Measurements from ENCODE around the gene TMEM217.
A peak's percentile ranks its signal among the peaks of the same experiment; 100 is the strongest.

TMEM217 gene

GRCh38 chr6:37288247-37288646, 30.3 kb upstream of the TMEM217 start:
- Mint-ChIP-seq H3K27me3 (no peaks in the 10 kb centered on the region), H3K36me3 (ENCODE audit: low read depth) (peaks cover 96% of the 10 kb centered on the region), H3K4me1 (ENCODE audit: low read depth) (no peaks in the 10 kb centered on the region), H3K27ac (no peak overlapping the region), H3K4me3 (no peak overlapping the region), H3K9me3 (no peaks in the 10 kb centered on the region)
- intact Hi-C loops (cut with micrococcal nuclease) = no loop called here

GRCh38 chr6:37287519-37288157, 29.7 kb upstream of the TMEM217 start:
- H3K36me3 Mint-ChIP-seq (ENCODE audit: low read depth) = peaks cover 96% of the 10 kb centered on the region
- no peak overlapping the region for H3K27ac Mint-ChIP-seq
- no peaks in the 10 kb centered on the region for H3K4me1 Mint-ChIP-seq (ENCODE audit: low read depth)
- no peaks in the 10 kb centered on the region for H3K9me3 Mint-ChIP-seq
- no peak overlapping the region for H3K4me3 Mint-ChIP-seq
- no peaks in the 10 kb centered on the region for H3K27me3 Mint-ChIP-seq
- intact Hi-C loops (cut with micrococcal nuclease) = no loop called here

- intact Hi-C loops (cut with micrococcal nuclease) = no loop called here
- Mint-ChIP-seq H3K27ac (peak overlapping the region; percentile 37), H3K9me3 (no peaks in the 10 kb centered on the region), H3K27me3 (no peaks in the 10 kb centered on the region), H3K4me1 (ENCODE audit: low read depth) (peaks cover 13% of the 10 kb centered on the region), H3K4me3 (no peak overlapping the region), H3K36me3 (ENCODE audit: low read depth) (peaks cover 91% of the 10 kb centered on the region)
Measured at GRCh38 chr6:37285861-37286311, 27.9 kb upstream of the TMEM217 start.

GRCh38 chr6:37284781-37285180, 26.8 kb upstream of the TMEM217 start:
- H3K27me3 Mint-ChIP-seq = no peaks in the 10 kb centered on the region
- no peak overlapping the region for H3K27ac Mint-ChIP-seq
- no peaks in the 10 kb centered on the region for H3K9me3 Mint-ChIP-seq

GRCh38 chr6:37283671-37284151, 25.8 kb upstream of the TMEM217 start:
- no peaks in the 10 kb centered on the region for H3K9me3 Mint-ChIP-seq
- no peak overlapping the region for H3K4me3 Mint-ChIP-seq
- no peaks in the 10 kb centered on the region for H3K27me3 Mint-ChIP-seq
- H3K36me3 Mint-ChIP-seq (ENCODE audit: low read depth) = peaks cover 86% of the 10 kb centered on the region
- H3K27ac Mint-ChIP-seq = no peak overlapping the region
- intact Hi-C loops (cut with micrococcal nuclease) = no loop called here
- peaks cover 34% of the 10 kb centered on the region for H3K4me1 Mint-ChIP-seq (ENCODE audit: low read depth)

More at GRCh38 chr6:37284781-37285180, 26.8 kb upstream of the TMEM217 start:
- Mint-ChIP-seq H3K4me1 (ENCODE audit: low read depth) (peaks cover 23% of the 10 kb centered on the region), H3K4me3 (no peak overlapping the region), H3K36me3 (ENCODE audit: low read depth) (peaks cover 91% of the 10 kb centered on the region)
- intact Hi-C loops (cut with micrococcal nuclease) = no loop called here

GRCh38 chr6:37283268-37283667, 25.3 kb upstream of the TMEM217 start:
- Mint-ChIP-seq H3K4me3 (no peak overlapping the region), H3K27ac (no peak overlapping the region), H3K9me3 (no peaks in the 10 kb centered on the region), H3K36me3 (ENCODE audit: low read depth) (peaks cover 83% of the 10 kb centered on the region), H3K4me1 (ENCODE audit: low read depth) (peaks cover 35% of the 10 kb centered on the region), H3K27me3 (no peaks in the 10 kb centered on the region)
- intact Hi-C loops (cut with micrococcal nuclease) = no loop called here

- no peaks in the 10 kb centered on the region for H3K9me3 Mint-ChIP-seq
- no peak overlapping the region for H3K4me3 Mint-ChIP-seq
- no peak overlapping the region for H3K27ac Mint-ChIP-seq
- H3K4me1 Mint-ChIP-seq (ENCODE audit: low read depth) = peaks cover 35% of the 10 kb centered on the region
- H3K27me3 Mint-ChIP-seq = no peaks in the 10 kb centered on the region
- intact Hi-C loops (cut with micrococcal nuclease) = no loop called here
- peaks cover 74% of the 10 kb centered on the region for H3K36me3 Mint-ChIP-seq (ENCODE audit: low read depth)
Measured at GRCh38 chr6:37282371-37282770, 24.4 kb upstream of the TMEM217 start.

- H3K27ac Mint-ChIP-seq = no peak overlapping the region
- intact Hi-C loops (cut with micrococcal nuclease) = no loop called here
- H3K27me3 Mint-ChIP-seq = no peaks in the 10 kb centered on the region
- peaks cover 54% of the 10 kb centered on the region for H3K36me3 Mint-ChIP-seq (ENCODE audit: low read depth)
- no peak overlapping the region for H3K4me3 Mint-ChIP-seq
- H3K4me1 Mint-ChIP-seq (ENCODE audit: low read depth) = peaks cover 56% of the 10 kb centered on the region
- no peaks in the 10 kb centered on the region for H3K9me3 Mint-ChIP-seq
Measured at GRCh38 chr6:37280162-37280887, 22.4 kb upstream of the TMEM217 start.

GRCh38 chr6:37279366-37280134, 21.6 kb upstream of the TMEM217 start:
- Mint-ChIP-seq H3K27ac (no peak overlapping the region), H3K36me3 (ENCODE audit: low read depth) (peaks cover 46% of the 10 kb centered on the region), H3K4me3 (peak overlapping the region; percentile 10), H3K27me3 (no peaks in the 10 kb centered on the region), H3K4me1 (ENCODE audit: low read depth) (peaks cover 58% of the 10 kb centered on the region), H3K9me3 (no peaks in the 10 kb centered on the region)
- intact Hi-C loops (cut with micrococcal nuclease) = no loop called here

- Mint-ChIP-seq H3K27me3 (no peaks in the 10 kb centered on the region), H3K27ac (no peak overlapping the region), H3K9me3 (no peaks in the 10 kb centered on the region), H3K36me3 (ENCODE audit: low read depth) (peaks cover 26% of the 10 kb centered on the region), H3K4me1 (ENCODE audit: low read depth) (peaks cover 65% of the 10 kb centered on the region), H3K4me3 (no peak overlapping the region)
- intact Hi-C loops (cut with micrococcal nuclease) = no loop called here
Measured at GRCh38 chr6:37277001-37277409, 19.1 kb upstream of the TMEM217 start.

- intact Hi-C loops (cut with micrococcal nuclease) = no loop called here
- H3K27me3 Mint-ChIP-seq = no peaks in the 10 kb centered on the region
- no peak overlapping the region for H3K27ac Mint-ChIP-seq
- peaks cover 58% of the 10 kb centered on the region for H3K4me1 Mint-ChIP-seq (ENCODE audit: low read depth)
- peaks cover 27% of the 10 kb centered on the region for H3K36me3 Mint-ChIP-seq (ENCODE audit: low read depth)
- H3K4me3 Mint-ChIP-seq = no peak overlapping the region
- no peaks in the 10 kb centered on the region for H3K9me3 Mint-ChIP-seq
Measured at GRCh38 chr6:37275350-37275749, 17.4 kb upstream of the TMEM217 start.

GRCh38 chr6:37273690-37274089, 15.7 kb upstream of the TMEM217 start:
- H3K27me3 Mint-ChIP-seq = no peaks in the 10 kb centered on the region
- H3K36me3 Mint-ChIP-seq (ENCODE audit: low read depth) = peaks cover 23% of the 10 kb centered on the region
- no peak overlapping the region for H3K27ac Mint-ChIP-seq
- H3K4me3 Mint-ChIP-seq = no peak overlapping the region
- H3K9me3 Mint-ChIP-seq = no peaks in the 10 kb centered on the region
- intact Hi-C loops (cut with micrococcal nuclease) = no loop called here
- H3K4me1 Mint-ChIP-seq (ENCODE audit: low read depth) = peaks cover 51% of the 10 kb centered on the region

- peaks cover 27% of the 10 kb centered on the region for H3K36me3 Mint-ChIP-seq (ENCODE audit: low read depth)
Measured at GRCh38 chr6:37272834-37273566, 15.1 kb upstream of the TMEM217 start.

More at GRCh38 chr6:37272834-37273566, 15.1 kb upstream of the TMEM217 start:
- H3K4me3 Mint-ChIP-seq = no peak overlapping the region
- no peak overlapping the region for H3K27ac Mint-ChIP-seq
- no peaks in the 10 kb centered on the region for H3K27me3 Mint-ChIP-seq
- intact Hi-C loops (cut with micrococcal nuclease) = no loop called here
- peaks cover 51% of the 10 kb centered on the region for H3K4me1 Mint-ChIP-seq (ENCODE audit: low read depth)
- no peaks in the 10 kb centered on the region for H3K9me3 Mint-ChIP-seq

Measured in dendritic cell treated with granulocyte-macrophage colony-stimulating factor and Interleukin-4, amounts not matched to agents 40 ng/mL and 50 ng/mL, for 4 days (primary cell).